Activated CD4-positive, alpha-beta T cell treated with anti-CD3 and anti-CD28 coated beads for 48 hours (primary cell): ENCODE results near the gene LMLN.
A peak's percentile ranks its signal among the peaks of the same experiment; 100 is the strongest.
"Not testable (repeated sequence)": the region's sequence is repeated elsewhere in the genome, so short reads cannot be mapped to it uniquely, and the experiment has no call there.

ENCODE experiments used
- DNase-seq: peaks from one replicate; pipeline ENCODE4 v3.0.0-alpha.2; 2020

Gene LMLN

DNA sequence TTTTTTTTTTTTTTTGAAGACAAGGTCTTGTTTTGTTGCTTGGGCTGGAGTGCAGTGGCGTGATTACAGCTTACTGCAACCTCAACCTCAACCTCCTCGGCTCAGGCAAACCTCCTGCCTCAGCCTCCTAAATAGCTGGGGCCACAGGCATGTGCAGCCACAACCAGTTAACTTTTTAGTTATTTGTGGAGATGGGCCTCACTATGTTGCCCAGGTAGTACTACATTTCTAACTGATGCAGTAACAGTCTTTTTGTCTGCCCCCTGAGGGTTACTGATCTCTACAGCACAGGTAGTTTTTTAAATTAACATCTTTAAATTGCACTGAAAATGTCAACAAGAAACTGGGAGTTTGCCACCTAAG, 3.4 kb upstream of the LMLN start:
- DNase-seq: no peak

DNA sequence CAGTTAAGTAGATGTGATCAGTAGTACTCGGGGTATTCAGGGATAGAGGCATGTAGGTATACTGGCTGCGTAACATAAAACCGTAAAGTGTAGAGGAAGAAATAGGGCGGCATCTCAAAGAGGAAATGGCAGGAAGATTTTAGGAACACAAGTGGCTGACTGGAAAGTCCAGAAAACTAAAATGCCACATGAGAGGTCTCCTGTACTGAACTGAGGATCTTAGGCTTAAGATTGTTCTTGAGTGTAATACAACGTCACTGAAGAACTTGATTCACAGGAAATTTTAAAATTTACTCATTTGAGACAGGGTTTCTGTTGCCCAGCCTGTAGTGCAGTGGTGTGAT, 2.3 kb upstream of the LMLN start:
- DNase-seq: no peak

DNA sequence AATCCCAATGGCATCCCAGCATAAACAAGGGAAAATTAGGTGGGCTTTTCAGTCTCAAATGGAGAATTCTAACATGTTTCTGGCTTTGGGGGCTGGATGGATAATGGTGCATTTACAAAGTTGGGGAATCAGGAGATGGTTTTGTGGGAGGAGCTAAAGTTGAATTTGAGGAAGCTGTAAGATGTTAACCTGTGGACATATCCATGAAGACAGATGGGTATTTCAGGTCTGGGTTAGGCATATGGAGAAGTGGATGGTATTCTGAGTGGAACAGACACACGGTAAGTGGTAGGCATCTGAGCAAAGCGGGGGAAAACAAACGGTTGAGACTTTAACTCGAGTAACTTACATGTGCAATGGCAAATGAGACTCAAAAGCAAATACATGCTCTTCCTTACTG, 1.7 kb upstream of the LMLN start:
- DNase-seq: no peak

DNA sequence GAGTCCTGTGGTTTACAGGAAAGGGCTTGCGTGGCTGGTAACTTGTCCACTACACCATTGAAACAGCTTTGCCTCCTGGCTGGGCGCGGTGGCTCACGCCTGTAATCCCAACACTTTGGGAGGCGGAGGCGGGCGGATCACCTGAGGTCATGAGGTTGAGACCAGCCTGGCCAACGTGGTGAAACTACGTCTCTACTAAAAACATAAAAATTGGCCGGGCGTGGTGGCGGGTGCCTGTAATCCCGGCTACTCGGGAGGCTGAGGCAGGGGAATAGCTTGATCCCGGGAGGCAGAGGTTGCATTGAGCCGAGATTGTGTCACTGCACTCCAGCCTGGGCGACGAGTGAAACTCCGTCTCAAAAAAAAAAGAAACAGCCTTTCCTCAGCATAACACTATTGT, 1.2 kb upstream of the LMLN start:
- not testable (repeated sequence) for DNase-seq

DNA sequence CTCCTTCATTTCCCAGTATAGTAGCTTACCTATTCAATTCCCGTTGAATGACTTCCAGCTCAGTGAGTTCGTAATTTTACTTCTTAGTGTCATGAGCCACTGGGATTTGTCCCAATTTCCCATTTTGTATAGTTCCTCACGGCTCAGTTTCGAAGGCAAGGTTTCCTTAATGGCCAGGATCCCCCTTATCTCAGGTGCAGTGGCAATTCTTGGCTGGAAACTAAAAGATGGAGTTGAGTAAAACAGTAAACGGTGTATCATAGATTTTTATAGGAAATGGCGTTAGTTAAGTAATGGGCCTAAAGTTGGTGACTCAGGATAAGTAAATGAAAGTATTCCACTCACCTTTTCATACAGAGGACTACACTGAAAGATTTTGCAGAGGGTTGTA, 522 bp upstream of the LMLN start:
- no peak for DNase-seq

DNA sequence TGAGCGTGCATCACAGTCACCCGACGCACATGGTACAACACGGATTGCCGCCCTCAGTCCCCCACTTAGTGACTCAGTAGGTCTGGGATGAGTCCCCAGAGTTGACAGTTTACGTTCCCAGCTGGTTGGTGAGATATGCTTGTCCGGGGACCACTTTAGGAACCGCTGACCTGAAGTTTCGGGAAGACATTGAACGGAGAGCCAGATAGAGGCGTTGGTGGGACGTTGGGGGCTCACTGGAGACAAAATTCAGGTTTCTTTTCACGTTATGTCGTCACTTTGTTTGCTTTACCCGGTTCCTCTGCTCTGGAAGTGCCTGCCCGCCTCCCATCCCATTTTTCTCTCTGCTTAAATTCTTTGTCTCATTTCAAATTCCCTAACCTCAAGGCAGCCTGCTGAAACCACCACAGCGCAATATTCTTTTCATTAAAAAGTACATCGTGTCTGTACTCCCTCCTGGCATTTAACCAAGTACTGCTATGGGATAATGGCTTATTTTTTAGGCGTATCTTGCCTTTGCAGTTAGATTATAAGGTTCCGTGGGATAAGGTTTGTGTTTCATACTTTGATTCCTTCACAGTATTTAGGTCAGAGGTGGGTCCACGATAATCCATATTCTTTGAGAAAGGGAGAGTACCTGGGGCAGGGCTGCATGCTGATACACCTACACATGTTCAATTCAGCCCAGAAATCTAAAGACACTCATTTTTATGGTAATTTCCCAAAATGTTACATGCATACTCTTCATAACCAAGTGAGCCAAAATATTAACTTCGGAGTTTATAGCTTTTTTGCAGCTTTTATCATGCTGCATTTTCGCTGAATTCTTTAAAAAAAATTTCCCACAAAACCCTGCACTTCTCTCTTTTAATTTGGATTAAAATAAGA, 921 bp downstream of the LMLN start:
- DNase-seq: peak; percentile 76

DNA sequence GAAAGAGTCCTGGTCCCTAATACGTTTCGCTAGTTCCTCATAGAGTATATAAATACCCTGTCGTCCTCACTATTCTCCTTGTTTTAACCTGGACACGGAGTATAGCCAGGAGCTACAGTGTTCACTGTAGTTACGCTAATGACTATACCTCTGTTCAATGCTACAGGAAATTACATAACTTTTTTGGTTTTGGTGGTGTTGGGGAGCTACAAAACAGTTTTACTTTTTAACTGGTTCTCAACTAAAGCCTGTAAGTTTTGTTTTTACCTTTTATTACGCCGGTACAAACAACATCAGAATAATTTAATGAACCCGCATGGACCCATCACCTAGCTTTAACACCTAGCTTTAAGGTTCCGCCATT, 1.5 kb downstream of the LMLN start:
- no peak for DNase-seq

DNA sequence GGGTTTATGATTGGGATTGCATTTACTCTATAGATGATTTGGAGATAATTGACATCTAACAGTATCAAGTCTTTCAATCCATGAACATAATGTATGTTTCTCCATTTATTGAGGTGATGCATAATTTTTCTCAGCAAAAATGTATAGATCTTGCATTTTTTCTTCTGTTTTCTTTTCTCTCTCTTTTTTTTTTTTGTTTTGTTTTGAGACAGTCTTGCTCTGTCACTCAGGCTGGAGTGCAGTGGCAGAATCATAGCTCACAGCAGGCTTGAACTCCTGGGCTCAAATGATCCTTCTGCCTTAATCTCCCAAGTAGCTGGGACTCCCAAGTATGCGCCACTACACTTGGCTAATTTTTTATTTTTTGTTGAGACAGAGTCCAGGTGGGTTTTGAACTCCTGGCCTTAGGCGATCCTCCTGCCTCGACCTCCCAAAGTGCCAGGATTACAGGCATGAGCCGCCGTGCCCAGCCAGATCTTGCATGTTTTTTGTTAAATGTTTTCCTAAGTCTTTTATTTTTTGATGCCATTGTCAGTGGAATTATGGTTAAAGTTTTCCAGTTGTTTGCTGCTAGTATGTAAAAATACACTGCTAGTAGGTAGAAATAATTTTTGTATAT, 3.1 kb downstream of the LMLN start:
- no peak for DNase-seq

DNA sequence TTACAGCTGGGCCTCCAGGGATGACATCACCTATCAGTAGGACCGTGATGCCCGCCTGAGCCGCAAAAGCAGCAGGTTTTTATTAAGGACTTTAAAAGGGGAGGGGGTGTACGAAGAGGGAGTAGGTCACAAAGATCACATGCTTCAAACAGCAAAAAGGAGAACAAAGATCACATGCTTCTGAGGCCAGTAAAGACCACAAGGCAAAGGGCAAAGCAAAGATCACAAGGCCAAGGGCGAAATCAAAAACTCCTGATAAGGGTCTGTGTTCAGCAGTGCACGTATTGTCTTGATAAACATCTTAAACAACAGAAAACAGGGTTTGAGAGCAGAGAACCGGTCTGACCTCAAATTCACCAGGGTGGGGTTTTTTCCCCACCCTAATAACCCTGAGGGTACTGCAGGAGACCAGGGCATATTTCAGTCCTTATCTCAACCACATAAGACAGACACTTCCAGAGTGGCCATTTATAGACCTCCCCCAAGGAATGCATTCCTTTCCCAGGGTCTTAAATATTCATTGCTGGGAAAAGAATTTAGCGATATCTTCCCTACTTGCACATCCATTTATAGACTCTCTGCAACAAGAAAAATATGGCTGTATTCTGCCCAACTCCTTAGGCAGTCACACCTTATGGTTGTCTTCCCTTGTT, 7.4 kb downstream of the LMLN start:
- DNase-seq: not testable (repeated sequence)

DNA sequence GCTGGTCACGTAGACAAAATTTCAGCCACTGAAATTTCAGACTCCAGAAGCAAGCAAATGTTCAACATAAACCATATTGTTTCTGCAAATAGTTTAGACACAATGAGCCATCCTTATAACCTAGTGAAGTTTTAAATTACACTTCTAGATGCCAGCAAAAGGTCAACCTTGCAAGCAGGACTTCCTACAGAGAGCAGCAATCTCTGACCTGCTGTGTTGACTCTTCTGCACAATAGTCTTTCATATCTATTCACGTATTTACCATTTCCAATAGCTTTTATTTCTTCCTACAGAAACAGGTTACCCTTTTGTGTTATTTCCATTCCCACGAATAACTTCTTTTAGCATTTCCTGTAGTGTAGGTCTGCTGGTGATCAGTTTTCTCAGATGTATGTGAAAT, 10.6 kb downstream of the LMLN start:
- no peak for DNase-seq

DNA sequence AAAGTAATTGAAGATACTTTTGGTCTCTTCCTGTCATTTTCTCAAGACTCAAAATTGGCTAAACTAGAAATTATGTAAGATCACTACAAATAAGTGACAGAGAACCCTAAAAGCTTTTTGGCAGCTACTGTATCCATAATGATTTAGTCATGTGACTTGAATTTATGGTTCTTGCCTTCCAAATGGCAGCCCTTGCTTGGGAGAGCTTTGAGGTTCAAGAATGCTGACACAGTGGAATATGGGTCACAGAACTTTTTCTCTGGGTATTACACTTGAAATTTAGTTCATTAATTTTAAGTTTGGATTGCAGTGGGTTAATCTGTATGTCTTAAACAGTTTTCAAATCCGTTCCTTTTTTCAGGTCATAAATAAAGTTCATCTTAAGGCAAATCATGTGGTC, 14.0 kb downstream of the LMLN start:
- DNase-seq: no peak

DNA sequence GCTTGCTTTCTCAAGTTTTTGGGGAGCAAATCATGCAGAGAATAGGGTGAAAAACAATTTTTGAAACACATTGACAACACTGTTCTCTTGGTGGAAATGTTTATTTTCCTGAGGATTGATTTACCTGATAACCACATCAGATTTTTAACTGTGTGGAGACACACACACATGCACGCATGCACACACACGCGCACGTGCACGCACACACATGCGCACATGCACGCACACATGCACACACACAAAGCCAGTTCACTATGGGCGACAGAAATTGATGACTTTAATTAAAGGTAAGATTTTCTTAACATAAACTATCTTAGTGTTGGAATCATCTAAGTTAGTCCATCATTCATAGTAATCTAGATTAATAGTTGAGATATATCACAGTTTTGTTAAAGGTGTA, 15.3 kb downstream of the LMLN start:
- DNase-seq: no peak

DNA sequence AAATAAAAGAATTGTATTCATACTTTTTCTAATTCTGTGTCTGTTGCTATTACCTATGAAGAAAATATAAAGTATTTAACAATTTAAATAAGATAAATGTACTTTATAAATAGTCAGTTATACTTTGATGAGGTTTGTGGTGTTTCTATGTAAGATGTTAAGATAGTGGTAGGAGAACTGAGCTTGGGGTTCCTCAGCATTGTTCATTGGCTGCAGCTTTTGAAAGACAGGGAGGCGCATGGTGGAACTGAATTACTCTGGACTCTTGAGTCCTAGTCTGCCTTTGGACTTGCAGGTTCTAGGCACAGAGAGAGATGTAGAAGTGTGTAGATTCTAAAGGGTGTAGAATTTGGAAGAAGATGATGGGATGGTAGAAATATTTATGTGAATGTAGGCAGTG, 23.1 kb downstream of the LMLN start:
- no peak for DNase-seq

DNA sequence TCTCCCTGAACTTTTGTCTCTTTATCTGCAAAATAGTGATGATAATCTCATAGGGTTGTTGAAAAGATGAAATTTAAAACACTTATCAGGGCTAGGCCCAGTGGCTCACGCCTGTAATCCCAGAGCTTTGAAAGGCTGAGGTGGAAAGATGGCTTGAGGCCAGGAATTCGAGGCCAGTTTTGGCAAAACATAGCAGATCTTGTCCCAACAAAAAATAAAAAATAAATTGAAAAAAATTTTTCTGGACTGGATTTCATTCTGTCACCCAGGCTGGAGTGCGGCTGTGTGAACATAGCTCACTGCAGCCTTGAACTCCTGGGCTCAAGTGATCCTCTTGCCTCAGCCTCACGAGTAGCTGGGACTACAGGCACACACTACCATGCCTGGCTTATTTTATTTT, 29.6 kb downstream of the LMLN start:
- no peak for DNase-seq

DNA sequence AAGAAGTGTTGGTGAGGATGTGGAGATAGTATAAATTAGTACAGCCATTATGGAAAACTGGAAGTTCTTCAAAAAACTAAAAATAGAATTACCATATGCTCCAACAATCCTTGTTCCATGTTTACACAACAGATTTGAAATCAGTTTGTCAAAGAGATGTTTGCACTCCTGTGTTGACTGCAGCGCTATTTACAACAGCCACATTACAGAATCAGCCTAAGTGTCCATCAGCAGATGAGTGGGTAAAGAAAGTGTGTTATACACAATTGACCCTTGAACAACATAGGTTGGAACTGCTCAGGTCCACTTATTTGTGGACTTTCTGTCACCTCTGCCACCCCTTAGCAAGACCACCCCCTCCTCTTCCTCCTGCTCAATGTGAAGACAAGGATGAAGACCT, 34.7 kb downstream of the LMLN start:
- DNase-seq: no peak

DNA sequence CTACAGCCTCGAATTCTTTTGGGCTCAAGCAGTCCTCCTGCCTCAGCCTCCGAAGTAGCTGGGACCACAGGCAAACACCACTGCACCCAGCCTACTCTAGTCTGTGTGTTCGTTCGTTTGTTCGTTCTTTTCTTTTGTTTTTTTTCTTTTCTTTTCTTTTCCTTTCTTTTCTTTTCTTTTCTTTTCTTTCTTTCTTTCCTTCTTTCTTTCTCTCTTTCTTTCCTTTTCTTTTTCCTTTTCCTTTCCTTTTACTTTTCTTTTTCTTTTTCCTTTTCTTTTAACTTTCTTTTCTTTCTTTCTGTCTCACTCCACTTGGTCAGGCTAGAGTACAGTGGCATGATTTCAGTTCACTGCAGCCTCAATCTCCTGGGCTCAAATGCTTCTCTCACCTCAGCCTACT, 36.8 kb downstream of the LMLN start:
- DNase-seq: no peak

DNA sequence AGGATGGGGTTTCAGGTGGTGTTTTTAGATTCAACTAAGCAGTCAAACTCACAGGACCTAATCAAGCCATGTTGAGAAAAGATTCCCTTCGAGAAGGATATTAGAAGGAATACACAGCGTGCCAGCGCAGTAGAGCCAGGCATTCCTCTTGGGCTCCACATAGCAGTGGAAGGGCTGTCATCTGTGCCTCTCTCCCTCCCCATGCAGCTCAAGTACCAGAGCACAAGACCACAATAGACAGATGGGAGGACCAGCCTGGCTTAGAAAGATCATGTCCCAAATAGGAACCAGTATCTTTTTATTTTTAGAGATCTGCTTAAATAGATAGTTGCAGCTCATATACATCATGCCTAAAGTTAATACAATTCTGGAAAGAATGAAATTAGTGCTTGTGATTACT, 37.9 kb downstream of the LMLN start:
- no peak for DNase-seq

DNA sequence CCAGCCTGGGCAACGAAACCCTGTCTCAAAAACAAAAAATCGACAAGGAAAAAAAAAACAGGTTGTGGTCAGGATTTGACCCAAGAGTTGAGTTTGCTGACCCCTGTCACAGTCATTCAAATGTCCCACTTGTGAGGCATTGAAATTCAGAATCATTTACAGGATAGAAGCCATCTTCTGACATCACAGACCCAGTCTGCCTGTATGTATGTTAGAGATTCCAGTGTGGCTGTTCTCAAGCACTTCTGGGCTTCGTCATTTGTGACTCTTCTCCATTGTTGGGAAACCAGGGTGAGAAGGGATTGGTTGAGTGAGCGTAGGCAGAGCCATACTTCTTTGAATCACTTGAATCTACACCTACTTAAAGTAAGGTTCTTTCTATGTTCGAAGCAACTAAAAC, 57.1 kb downstream of the LMLN start:
- DNase-seq: no peak

DNA sequence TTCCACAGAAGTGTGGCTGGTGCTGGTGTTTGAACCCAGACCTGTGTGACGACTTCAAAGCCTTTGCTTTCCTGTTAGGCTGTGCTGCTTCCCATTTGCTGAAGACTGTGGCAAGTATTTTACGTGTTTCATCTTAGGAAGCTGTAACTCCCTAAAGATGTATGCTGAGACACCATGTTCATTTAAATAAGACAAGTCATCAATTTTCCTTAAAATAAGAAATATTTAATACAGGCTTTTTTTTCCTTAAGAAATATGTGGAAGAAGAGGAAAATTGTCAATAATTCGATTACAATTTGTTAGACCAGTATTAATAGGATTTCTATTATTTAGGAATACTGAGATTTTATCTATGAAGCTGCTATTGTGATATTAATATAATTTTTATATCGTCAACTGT, 58.4 kb downstream of the LMLN start:
- DNase-seq: no peak

DNA sequence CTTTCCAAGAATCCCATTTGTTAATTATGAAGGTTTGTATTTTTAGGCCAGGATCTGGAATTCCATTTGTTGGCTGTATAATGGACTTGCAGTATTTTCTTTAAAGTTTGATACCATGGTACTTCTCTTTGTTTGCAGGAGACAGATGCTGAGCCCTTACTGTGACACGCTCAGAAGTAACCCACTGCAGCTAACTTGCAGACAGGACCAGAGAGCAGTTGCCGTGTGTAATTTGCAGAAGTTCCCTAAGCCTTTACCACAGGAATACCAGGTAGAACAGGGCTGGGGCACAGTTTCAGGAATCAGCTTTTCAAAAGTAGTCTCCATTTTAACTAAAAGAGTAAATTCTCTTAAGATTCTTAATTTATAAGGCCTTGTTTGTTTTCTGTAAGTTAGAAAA, 59.1 kb downstream of the LMLN start:
- DNase-seq: no peak

DNA sequence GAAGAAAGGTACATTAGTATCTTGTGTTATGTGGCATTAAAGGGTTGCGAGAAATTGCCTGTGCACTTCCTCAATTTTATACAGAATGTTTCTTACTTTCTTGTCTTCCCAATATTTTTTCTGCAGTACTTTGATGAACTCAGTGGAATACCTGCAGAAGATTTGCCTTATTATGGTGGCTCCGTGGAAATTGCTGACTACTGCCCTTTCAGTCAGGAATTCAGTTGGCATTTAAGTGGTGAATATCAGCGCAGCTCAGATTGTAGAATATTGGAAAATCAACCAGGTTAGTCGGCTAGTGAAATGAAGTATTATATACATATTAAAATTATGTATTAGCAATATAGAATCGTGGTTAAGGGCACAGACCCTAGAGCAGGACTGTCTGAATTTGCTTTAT, 61.3 kb downstream of the LMLN start:
- no peak for DNase-seq

DNA sequence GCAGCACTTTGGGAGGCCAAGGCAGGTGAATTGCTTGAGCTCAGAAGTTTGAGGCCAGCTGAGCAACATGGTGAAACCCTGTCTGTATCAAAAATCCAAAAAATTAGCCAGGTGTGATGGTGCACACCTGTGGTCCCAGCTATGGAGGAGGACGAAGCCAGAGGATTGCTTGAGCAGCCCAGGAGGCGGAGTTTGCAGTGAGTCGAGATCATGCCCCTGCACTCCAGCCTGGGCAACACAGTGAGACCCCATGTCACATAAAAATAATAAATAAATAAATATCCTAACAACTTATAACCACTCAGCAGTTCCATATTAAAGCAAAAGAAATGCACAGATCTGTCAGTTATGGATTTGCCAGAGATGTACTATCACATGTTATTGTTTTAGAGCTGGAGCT, 62.6 kb downstream of the LMLN start:
- no peak for DNase-seq

DNA sequence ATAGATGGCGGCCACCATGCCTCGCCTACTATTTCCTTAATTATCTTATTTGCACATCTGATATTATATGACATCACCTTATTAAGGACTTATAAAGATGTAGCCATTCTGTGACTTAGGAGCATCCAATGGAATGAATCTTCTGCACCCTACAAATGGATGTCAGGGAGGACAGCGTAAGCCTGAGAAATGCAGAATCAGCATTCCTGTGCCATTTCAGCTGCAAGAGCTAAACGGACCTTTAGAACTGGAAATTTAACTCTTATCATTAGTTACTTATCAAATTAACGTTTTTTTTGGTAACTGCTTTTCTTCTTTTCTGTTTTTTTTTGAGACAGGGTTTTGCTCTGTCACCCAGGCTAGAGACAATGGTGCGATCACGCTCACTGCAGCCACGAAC, 65.6 kb downstream of the LMLN start:
- no peak for DNase-seq

DNA sequence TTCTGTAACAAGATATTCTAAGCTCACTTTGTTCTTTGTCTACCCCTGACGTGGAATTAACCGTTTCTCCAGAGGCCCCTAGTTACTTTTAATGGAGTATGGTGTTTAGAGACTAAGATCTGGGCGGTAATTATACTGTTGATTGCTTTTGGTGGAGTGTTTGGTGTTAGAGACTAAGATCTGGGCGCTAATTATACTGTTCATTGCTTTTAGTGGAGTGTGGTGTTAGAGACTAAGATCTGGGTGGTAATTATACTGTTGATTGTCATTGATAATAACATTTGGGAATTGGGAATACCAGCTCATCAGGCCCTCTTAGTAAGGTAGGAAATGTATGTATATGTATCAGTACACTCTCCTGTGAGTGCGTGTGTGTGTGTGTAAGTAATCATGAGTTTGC, 66.6 kb downstream of the LMLN start:
- DNase-seq: no peak
